GM12892 (cell line): Measurements from ENCODE around the gene EMC8.

Experiments used
- POLR2A ChIP-seq: IDR thresholded peaks from 2 replicates; pipeline ENCODE4 v1.6.1; 2011; ENCODE audit warnings: low read depth, low read length, control low read depth
- POLR2AphosphoS5 ChIP-seq: IDR thresholded peaks from 2 replicates; pipeline ENCODE4 v1.6.1; 2011; ENCODE audit warnings: low read depth, low read length, control low read depth
- TAF1 ChIP-seq: IDR thresholded peaks from 2 replicates; pipeline ENCODE4 v1.6.1; 2011; ENCODE audit warnings: low read depth, mild to moderate bottlenecking, control low read depth, low read length, borderline replicate concordance

- no peak for TF ChIP-seq POLR2AphosphoS5
- TF ChIP-seq POLR2A: no peak
- TF ChIP-seq TAF1: no peak
These were observed 44.8 kb upstream of the EMC8 start for GRCh38 chr16:85844169-85844481.
